UCSD-AML1 (cell line): ENCODE results near the gene ZNF32.

Source experiments
- DNase-seq: peaks from one replicate; lab custom pipeline; 2025; ENCODE audit not compliant: unreplicated experiment; lab: John Stamatoyannopoulos, UW

Gene ZNF32

GRCh38 chr10:43648398-43649184 is at the start of gene ZNF32:
Gene ZNF32, minus strand, starts transcription at chr10:43648881. Its CDS starts 2,748 bp downstream, at chr10:43646133.
- peak; percentile 81 for DNase-seq

- peak; percentile 18 for DNase-seq
Observed at GRCh38 chr10:43698156-43698555, 49.5 kb upstream of the ZNF32 start.

DNA sequence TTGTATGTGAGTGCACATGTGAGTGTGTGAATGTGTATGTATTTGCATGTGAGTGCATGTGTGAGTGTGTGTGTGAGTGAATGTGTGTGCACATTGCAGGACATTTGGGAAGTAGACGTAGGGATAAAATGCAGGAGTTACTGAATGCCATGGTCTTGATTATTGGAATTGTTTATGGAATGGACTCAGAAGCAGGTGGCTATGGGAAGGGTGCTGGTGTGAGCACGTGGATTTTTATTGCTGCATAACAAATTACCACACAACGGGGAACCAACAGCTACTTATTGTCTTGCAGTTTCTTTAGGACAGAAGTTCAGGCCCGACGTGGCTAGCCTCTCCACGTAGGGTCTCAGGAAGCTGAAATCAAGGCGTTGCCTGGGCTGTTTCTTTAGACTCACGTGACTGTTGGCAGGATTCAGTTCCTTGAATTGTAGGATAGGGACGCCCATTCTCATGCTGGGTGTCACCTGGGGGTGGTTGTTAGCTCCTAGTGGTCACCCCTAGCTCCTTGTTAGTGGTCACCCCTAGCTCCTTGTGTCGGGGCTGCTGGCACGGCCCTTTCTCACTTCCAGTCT is 48.3 kb upstream of the ZNF32 start:
- no peak for DNase-seq

- no peak for DNase-seq
Observed at GRCh38 chr10:43695730-43696129, 47.0 kb upstream of the ZNF32 start.

DNA sequence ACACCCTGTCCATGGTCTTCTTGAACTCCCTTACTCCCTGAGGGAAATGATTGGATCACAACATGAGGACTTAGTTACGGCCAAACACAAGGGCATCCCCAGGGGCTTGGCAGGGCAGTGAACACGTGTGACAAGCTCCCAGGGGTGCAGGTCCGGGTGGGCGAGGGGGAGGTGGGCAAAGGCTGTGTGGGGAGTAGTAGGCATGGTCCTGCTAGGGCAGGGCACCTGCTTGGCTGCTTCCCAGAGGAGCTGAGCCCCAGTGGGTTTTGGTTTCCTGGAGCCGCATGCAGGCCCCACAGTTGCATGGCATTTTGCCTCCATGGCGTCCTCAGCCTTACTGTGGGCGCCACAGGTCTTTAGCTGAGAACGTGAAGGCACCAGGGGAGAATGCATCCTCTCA is 46.6 kb upstream of the ZNF32 start:
- DNase-seq = no peak

GRCh38 chr10:43694526-43694925 is 45.8 kb upstream of the ZNF32 start:
- DNase-seq = no peak

GRCh38 chr10:43693602-43694001 is 44.9 kb upstream of the ZNF32 start:
- no peak for DNase-seq

DNA sequence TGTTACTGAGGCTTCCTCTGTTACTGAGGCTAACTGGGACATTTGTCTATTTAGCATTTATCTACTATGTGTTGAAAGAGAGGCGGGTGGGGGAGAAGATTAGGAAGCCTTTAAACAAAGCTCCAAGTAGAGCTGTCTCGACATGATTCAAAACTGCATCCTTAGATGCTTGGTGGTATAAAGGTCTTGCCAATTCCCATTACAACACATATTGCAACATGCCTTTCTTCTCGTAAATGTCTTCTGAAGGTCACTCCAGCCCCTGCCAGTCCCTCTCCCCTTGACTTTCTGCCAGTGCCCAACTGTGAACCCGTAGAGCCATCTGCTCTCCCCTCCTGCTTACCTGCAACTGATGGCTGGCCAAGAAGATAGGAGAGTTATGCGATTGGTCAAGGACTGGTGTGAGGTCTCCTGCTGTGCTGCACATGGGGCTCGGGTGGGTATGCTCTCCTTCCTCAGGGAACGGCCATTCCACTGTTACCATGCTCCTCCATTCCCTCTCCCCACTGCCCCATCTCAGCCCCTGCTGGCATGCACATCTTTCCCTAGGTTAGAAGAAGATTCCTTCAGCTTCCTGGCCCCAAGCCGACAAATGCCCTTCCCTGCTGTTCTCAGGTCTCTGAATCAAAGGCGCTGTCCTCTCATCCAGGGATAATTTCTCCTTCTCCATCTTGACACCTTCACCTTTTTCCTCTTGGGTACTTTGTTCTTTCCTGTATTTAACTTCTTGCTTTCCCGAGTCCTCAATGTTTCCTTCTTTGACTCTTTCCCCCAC is 43.6 kb upstream of the ZNF32 start:
- DNase-seq = no peak

GRCh38 chr10:43691485-43691884 is 42.8 kb upstream of the ZNF32 start:
- DNase-seq = no peak

GRCh38 chr10:43689955-43690771 is 41.5 kb upstream of the ZNF32 start:
- DNase-seq = peak; percentile 80

DNA sequence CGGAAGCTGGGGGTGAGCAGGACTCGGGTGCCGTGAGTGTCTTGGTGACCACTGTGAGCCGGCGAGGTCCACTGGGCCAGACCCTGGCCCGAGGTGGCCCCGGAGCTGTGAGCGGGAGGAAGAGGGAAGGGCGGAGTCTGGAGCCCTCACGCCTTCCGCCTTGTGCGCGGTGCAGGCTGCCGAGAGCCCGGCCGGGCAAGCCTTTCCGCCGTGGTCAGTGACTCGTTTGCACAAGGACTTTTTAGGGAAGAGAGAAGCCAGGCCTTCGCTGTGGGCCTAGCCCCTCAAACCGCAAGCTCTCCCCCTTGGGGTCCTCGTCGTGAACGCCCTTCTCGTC is 40.9 kb upstream of the ZNF32 start:
- DNase-seq = peak; percentile 67

DNA sequence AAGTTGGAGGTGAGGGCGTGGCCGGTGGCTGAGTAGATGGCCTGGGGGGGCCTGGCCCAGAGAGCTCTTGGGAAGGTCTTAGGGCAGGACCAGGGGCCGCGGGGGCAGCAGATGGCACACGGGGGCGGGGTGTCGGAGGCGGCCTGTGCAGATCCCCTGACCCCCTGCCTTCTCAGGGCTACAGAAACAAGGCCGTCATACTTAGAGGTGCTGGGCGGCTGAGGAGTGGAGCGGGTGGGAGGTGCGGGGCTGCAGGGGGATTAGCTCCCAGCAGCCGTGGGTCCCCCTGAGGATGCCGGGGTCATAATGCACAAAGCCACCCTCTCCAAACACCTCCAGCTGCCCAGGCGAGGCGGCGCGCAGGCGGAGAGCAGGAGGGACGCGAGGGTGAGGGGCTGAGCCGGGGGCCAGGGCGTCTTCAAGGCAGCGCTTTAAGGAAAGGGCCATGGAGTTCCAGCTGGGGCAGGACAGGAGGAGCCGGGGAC is 40.4 kb upstream of the ZNF32 start:
- DNase-seq = no peak

GRCh38 chr10:43688348-43688892 is 39.7 kb upstream of the ZNF32 start:
- no peak for DNase-seq

- no peak for DNase-seq
Observed at GRCh38 chr10:43687373-43687772, 38.7 kb upstream of the ZNF32 start.

- no peak for DNase-seq
Observed at GRCh38 chr10:43686414-43686813, 37.7 kb upstream of the ZNF32 start.

GRCh38 chr10:43685744-43686143 is 37.1 kb upstream of the ZNF32 start:
- no peak for DNase-seq

- DNase-seq = no peak
Observed at GRCh38 chr10:43684292-43684559, 35.5 kb upstream of the ZNF32 start.

DNA sequence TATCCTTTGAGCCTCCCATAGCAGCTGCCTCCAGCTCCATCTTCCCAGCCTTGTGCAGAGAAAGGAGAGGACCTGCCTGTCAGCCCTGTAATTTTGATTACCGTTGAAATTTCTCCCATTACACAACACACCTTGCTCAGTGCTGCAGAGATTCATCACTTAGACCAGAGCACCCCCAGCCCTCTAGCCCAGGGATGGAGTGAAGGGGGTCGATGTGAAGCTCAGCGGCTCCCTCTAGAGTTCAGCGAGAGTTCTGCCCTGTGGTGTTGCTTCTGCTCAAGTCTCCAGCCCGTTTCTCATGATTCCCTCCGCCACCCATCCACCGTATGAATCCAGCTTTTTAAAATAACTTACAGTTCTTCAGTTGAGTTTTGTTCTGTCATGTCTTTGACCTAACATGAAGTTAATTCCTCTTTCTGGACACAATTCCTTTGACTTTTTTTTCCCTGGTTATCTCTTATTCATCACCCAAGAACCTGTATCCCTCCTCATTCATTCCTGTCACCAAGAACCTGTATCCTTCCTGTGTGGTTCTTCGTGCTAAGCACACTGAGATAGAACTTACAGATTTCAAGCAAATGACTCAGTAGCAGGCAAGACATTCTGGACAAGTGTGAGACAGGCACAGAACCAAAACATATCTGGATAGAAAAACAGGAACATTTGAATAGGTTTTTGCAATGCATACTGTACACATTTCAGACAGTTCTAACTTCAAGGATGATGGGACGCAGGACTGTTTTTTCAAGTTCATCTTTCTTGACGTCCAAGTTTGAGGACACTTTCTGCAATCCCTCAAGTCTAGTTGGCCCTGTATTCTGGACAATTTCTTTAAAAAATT is 35.0 kb upstream of the ZNF32 start:
- peak; percentile 19 for DNase-seq

DNA sequence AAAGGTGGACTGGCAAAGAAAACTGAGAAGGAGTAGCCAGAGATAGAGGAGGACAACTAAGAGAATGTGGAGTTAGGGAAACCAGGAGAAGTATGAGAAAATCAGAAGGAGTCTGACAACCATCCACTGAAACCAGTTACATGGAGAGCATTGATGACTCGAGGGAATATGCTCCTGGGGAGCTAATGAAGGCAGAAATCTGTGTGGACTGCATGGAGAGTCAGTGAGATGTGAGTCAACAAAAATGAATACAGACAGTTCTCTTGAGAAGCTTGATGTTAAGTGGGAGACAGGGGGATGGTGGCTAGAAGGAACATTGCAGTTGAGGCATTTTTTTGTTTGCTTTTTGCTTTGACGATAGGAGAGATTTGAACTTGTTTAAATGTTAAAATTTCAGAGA is 34.3 kb upstream of the ZNF32 start:
- DNase-seq = no peak

DNA sequence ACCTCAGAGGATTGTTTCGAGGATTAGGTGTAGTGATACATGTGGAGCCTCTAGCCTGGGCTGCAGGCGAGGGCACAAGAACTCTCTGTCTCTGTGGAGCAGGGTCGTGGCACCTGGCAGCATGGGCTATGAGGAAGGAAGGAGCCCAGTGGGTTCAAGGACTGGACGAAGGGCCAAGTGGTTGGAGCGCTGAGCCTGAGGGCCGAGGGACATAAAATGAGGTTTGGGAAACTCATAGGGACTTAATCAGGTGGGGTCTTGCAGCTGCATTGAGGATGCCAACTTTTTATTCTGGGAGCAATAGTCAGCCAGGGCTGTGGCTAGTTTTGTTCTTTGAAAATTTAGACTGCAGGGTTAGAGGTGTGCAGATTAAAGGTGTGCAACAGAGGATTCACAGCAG is 33.0 kb upstream of the ZNF32 start:
- DNase-seq = no peak
